Measurements from ENCODE around the gene OR13J1. TPM values are rescaled to one million over a fixed set of nuclear protein-coding genes. Genes with fewer than 3 reads are reported as not detected.

OR13J1 gene, protein sequence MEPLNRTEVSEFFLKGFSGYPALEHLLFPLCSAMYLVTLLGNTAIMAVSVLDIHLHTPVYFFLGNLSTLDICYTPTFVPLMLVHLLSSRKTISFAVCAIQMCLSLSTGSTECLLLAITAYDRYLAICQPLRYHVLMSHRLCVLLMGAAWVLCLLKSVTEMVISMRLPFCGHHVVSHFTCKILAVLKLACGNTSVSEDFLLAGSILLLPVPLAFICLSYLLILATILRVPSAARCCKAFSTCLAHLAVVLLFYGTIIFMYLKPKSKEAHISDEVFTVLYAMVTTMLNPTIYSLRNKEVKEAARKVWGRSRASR
- not detected for total RNA-seq

DNA sequence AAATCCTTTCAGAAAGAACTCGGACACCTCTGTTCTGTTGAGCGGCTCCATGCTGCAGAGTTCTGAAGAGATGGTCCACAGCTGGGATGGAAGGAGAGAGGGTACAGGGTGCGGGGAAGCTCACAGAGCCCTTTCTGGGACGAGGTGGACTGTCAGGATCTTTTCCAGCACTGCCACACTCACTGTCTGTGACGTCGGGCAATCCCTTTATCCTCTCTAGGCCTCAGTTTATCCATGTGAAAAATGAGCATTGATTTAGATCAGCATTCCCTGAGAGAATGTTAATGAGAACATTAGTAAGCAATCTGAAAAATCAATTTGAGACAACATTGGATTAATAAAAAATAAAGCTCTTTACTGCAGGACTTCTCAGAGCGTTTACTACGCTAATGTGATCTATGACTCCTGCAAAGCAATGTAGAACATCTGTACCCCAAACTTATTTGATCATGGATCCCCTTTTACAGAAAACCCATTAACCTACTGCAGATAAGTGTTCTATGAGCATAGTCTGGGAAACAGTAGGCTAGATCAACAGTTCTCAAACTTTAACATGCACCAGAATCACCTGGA, at the start of gene OR13J1:
OR13J1 (minus strand) TSS at position 51 of the 573 bp plus-strand sequence; CDS start at position 51, 0 bp downstream.
- TF ChIP-seq, protein P1, sequence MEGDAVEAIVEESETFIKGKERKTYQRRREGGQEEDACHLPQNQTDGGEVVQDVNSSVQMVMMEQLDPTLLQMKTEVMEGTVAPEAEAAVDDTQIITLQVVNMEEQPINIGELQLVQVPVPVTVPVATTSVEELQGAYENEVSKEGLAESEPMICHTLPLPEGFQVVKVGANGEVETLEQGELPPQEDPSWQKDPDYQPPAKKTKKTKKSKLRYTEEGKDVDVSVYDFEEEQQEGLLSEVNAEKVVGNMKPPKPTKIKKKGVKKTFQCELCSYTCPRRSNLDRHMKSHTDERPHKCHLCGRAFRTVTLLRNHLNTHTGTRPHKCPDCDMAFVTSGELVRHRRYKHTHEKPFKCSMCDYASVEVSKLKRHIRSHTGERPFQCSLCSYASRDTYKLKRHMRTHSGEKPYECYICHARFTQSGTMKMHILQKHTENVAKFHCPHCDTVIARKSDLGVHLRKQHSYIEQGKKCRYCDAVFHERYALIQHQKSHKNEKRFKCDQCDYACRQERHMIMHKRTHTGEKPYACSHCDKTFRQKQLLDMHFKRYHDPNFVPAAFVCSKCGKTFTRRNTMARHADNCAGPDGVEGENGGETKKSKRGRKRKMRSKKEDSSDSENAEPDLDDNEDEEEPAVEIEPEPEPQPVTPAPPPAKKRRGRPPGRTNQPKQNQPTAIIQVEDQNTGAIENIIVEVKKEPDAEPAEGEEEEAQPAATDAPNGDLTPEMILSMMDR (IDR thresholded peaks at IDR 0.05): no peak
- TF ChIP-seq POLR2A (IDR thresholded peaks at IDR 0.05): no peak
- H3K4me1 ChIP-seq: no peaks in the 10 kb centered on the region
- no peaks in the 10 kb centered on the region for H3K9me3 ChIP-seq
- H3K27me3 ChIP-seq: no peaks in the 10 kb centered on the region
- WGBS, 2 donors: 80 to 82% methylated on average over 8 of the region's 8 CpGs
- ATAC-seq (no peak), DNase-seq (no peak)
- H3K36me3 ChIP-seq (replicated peaks in 1 of 2; ENCODE audit: insufficient read depth in 1 of 2, low read depth in 2 of 2): no peaks in the 10 kb centered on the region
- H3K27ac ChIP-seq: no peak within 1 kb of the TSS
- intact Hi-C loops (cut with DNase I): no loop called here
- no peak within 1 kb of the TSS for H3K4me3 ChIP-seq

- no peak for TF ChIP-seq POLR2A (IDR thresholded peaks at IDR 0.05)
- TF ChIP-seq, protein P1 (IDR thresholded peaks at IDR 0.05): no peak
- ATAC-seq (no peak), DNase-seq (no peak)
- Histone ChIP-seq H3K9me3 (no peaks in the 10 kb centered on the region), H3K27me3 (no peaks in the 10 kb centered on the region), H3K27ac (peak overlapping the region in 1 of 4 donors; percentile 10), H3K4me3 (no peak overlapping the region), H3K4me1 (peaks cover 13% of the 10 kb centered on the region), H3K36me3 (replicated peaks in 1 of 2; ENCODE audit: insufficient read depth in 1 of 2, low read depth in 2 of 2) (no peaks in the 10 kb centered on the region)
- intact Hi-C loops (cut with DNase I): no loop called here
- WGBS, 2 donors: 80 to 85% methylated on average over 3 of the region's 3 CpGs
Observed at GRCh38 chr9:35919212-35920008, 49.2 kb upstream of the OR13J1 start.

GRCh38 chr9:35918780-35919179, 48.6 kb upstream of the OR13J1 start:
- Histone ChIP-seq H3K4me1 (peaks cover 12% of the 10 kb centered on the region), H3K27me3 (no peaks in the 10 kb centered on the region), H3K36me3 (replicated peaks in 1 of 2; ENCODE audit: insufficient read depth in 1 of 2, low read depth in 2 of 2) (no peaks in the 10 kb centered on the region), H3K4me3 (no peak overlapping the region), H3K27ac (no peak overlapping the region), H3K9me3 (no peaks in the 10 kb centered on the region)
- DNase-seq (no peak), ATAC-seq (no peak)
- WGBS, 2 donors: 93 to 96% methylated on average over 3 of the region's 3 CpGs
- intact Hi-C loops (cut with DNase I): no loop called here
- no peak for TF ChIP-seq POLR2A (IDR thresholded peaks at IDR 0.05)
- TF ChIP-seq, protein P1 (IDR thresholded peaks at IDR 0.05): no peak

DNA sequence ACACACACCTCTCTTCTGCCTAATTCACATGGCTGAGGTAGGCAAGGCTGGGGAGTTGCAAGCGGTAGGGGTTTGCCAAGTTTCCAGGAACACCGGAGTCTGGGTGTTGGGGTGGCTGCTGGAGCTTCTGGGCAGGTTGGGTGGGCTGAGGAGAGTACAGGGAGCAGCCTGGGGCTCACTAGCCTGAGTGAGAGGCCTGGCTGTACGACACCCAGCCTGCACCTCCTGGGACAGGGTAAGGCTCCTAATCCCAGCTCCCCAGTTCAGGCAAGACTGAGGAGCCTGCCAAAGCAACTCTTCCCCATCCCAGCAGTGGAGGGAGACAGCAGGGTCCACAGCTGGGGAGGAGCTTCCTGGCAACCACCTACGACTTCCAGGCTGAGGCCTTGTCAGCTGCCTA, 47.1 kb upstream of the OR13J1 start:
- WGBS, 2 donors: 77 to 95% methylated on average over 2 to 4 of the region's 4 CpGs
- Histone ChIP-seq H3K9me3 (no peaks in the 10 kb centered on the region), H3K27ac (no peak overlapping the region), H3K36me3 (replicated peaks in 1 of 2; ENCODE audit: insufficient read depth in 1 of 2, low read depth in 2 of 2) (no peaks in the 10 kb centered on the region), H3K4me1 (peaks cover 7% of the 10 kb centered on the region), H3K27me3 (no peaks in the 10 kb centered on the region), H3K4me3 (no peak overlapping the region)
- DNase-seq (no peak), ATAC-seq (no peak)
- TF ChIP-seq, protein P1 (IDR thresholded peaks at IDR 0.05): no peak
- no peak for TF ChIP-seq POLR2A (IDR thresholded peaks at IDR 0.05)
- intact Hi-C loops (cut with DNase I): no loop called here

Data from body of pancreas (tissue), 4 donors.